ENCODE data around the gene TAF1D.

Gene TAF1D

GRCh38 chr11:93686812-93687211, 54.5 kb downstream of the TAF1D start:
- no peak overlapping the region for H3K4me3 ChIP-seq (ENCODE audit: low read length)
- TF ChIP-seq, protein P1, sequence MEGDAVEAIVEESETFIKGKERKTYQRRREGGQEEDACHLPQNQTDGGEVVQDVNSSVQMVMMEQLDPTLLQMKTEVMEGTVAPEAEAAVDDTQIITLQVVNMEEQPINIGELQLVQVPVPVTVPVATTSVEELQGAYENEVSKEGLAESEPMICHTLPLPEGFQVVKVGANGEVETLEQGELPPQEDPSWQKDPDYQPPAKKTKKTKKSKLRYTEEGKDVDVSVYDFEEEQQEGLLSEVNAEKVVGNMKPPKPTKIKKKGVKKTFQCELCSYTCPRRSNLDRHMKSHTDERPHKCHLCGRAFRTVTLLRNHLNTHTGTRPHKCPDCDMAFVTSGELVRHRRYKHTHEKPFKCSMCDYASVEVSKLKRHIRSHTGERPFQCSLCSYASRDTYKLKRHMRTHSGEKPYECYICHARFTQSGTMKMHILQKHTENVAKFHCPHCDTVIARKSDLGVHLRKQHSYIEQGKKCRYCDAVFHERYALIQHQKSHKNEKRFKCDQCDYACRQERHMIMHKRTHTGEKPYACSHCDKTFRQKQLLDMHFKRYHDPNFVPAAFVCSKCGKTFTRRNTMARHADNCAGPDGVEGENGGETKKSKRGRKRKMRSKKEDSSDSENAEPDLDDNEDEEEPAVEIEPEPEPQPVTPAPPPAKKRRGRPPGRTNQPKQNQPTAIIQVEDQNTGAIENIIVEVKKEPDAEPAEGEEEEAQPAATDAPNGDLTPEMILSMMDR (conservative IDR thresholded peaks at IDR 0.05; ENCODE audit: low read depth, low read length), result no peak
- DNase-seq (ENCODE audit: low read depth), result no peak

DNA sequence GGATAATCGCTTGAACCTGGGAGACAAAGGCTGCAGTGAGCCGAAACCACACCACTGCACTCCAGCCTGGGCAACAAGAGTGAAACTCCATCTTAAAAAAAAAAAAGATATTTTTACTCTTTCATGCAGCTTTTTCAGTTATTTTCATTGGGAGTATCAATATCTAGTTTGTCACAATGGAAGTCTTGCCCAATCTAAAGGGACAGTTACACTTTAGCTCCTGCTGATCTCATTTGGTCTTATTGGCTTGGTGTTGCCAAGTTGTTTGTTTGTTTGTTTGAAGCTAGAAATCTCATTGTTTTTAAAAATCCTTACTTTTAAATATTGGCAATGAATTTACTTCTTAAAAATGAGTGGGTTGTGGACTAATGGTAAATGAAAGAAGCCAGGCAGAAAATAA, 55.1 kb downstream of the TAF1D start:
- H3K4me3 ChIP-seq (ENCODE audit: low read length), result no peak overlapping the region
- TF ChIP-seq, protein P1 (conservative IDR thresholded peaks at IDR 0.05; ENCODE audit: low read depth, low read length), result no peak
- DNase-seq (ENCODE audit: low read depth), result no peak
